SK-N-SH treated with all-trans-retinoic acid at 6 μM for 48 hours (cell line): Measurements from ENCODE around the gene CYBC1.

Experiments used
- ATAC-seq: fragments of 200-7000 bp; cut with Tn5 transposase; 3 replicates; pipeline ENCODE4 v1.9.1; 2020; ENCODE audit warnings: mild to moderate bottlenecking, moderate library complexity
- ARNTL ChIP-seq: fragments of 450-650 bp; formaldehyde crosslinking; IDR thresholded peaks from 2 replicates; pipeline ENCODE4 v1.5.0; 2020; ENCODE audit warnings: low read depth, mild to moderate bottlenecking, moderate library complexity, borderline replicate concordance
- BACH2 ChIP-seq: fragments of 250-450 bp; sonication (Bioruptor Pico); IDR thresholded peaks from 2 replicates; pipeline ENCODE4 v1.9.0; 2021; ENCODE audit warnings: mild to moderate bottlenecking, borderline replicate concordance
- CSDC2 ChIP-seq: fragments of 250-450 bp; sonication (Bioruptor Pico); IDR thresholded peaks from 2 replicates; pipeline ENCODE4 v1.5.0; 2020; ENCODE audit warnings: mild to moderate bottlenecking, moderate library complexity
- CSRNP3 ChIP-seq: fragments of 250-450 bp; sonication (Bioruptor Pico); IDR thresholded peaks from 2 replicates; pipeline ENCODE4 v1.5.1; 2021; ENCODE audit warnings: mild to moderate bottlenecking, moderate library complexity
- ESRRG ChIP-seq: fragments of 250-450 bp; sonication (Bioruptor Pico); IDR thresholded peaks from 2 replicates; pipeline ENCODE4 v1.6.1; 2021; ENCODE audit warnings: mild to moderate bottlenecking
- GLIS3 ChIP-seq: fragments of 250-450 bp; sonication (Bioruptor Pico); IDR thresholded peaks from 2 replicates; pipeline ENCODE4 v1.5.0; 2020; ENCODE audit warnings: mild to moderate bottlenecking, moderate library complexity
- ISL1 ChIP-seq: fragments of 250-450 bp; sonication (Bioruptor Pico); IDR thresholded peaks from 2 replicates; pipeline ENCODE4 v2.1.2; 2022; ENCODE audit warnings: mild to moderate bottlenecking, moderate library complexity
- OSR1 ChIP-seq: fragments of 250-450 bp; sonication (Bioruptor Pico); IDR thresholded peaks from 2 replicates; pipeline ENCODE4 v1.8.0; 2022; ENCODE audit warnings: moderate library complexity, mild to moderate bottlenecking, inconsistent platforms
- PATZ1 ChIP-seq: fragments of 250-450 bp; sonication (Bioruptor Pico); IDR thresholded peaks from 2 replicates; pipeline ENCODE4 v1.8.0; 2020; ENCODE audit warnings: mild to moderate bottlenecking, moderate library complexity, borderline replicate concordance
- PPARA ChIP-seq: fragments of 250-450 bp; sonication (Bioruptor Pico); IDR thresholded peaks from 2 replicates; pipeline ENCODE4 v1.5.0; 2020; ENCODE audit warnings: mild to moderate bottlenecking, borderline replicate concordance
- RARB ChIP-seq: fragments of 250-450 bp; sonication (Bioruptor Pico); IDR thresholded peaks from 2 replicates; pipeline ENCODE4 v1.8.0; 2021; ENCODE audit warnings: mild to moderate bottlenecking, moderate library complexity
- SNAI2 ChIP-seq: fragments of 250-450 bp; sonication (Bioruptor Pico); IDR thresholded peaks from 2 replicates; pipeline ENCODE4 v1.5.0; 2020; ENCODE audit warnings: mild to moderate bottlenecking, moderate library complexity
- TCF4 ChIP-seq: fragments of 250-450 bp; sonication (Bioruptor Pico); IDR thresholded peaks from 2 replicates; pipeline ENCODE4 v1.8.0; 2021; ENCODE audit warnings: mild to moderate bottlenecking, moderate library complexity, borderline replicate concordance
- TOX ChIP-seq: fragments of 250-450 bp; sonication (Bioruptor Pico); IDR thresholded peaks from 2 replicates; pipeline ENCODE4 v1.8.0; 2021; ENCODE audit warnings: mild to moderate bottlenecking, moderate library complexity, borderline replicate concordance
- TSHZ2 ChIP-seq: fragments of 250-450 bp; sonication (Bioruptor Pico); IDR thresholded peaks from 2 replicates; pipeline ENCODE4 v1.5.0; 2020; ENCODE audit warnings: mild to moderate bottlenecking, moderate library complexity
- ZC3H10 ChIP-seq: fragments of 250-450 bp; sonication (Bioruptor Pico); IDR thresholded peaks from 2 replicates; pipeline ENCODE4 v1.5.1; 2021; ENCODE audit warnings: mild to moderate bottlenecking, moderate library complexity
- ZFP3 ChIP-seq: fragments of 250-450 bp; sonication (Bioruptor Pico); IDR thresholded peaks from 2 replicates; pipeline ENCODE4 v1.5.0; 2020; ENCODE audit warnings: mild to moderate bottlenecking, moderate library complexity
- ZFP30 ChIP-seq: fragments of 450-650 bp; formaldehyde crosslinking; IDR thresholded peaks from 2 replicates; pipeline ENCODE4 v1.5.0; 2022; ENCODE audit warnings: mild to moderate bottlenecking, moderate library complexity
- ZNF565 ChIP-seq: fragments of 450-650 bp; formaldehyde crosslinking; conservative IDR thresholded peaks from 2 replicates; pipeline ENCODE4 v1.5.0; 2020; ENCODE audit warnings: low read depth, mild to moderate bottlenecking, moderate library complexity
- ZNF70 ChIP-seq: fragments of 450-650 bp; formaldehyde crosslinking; IDR thresholded peaks from 2 replicates; pipeline ENCODE4 v1.5.0; 2020; ENCODE audit warnings: mild to moderate bottlenecking, moderate library complexity
- ZNF8 ChIP-seq: fragments of 450-650 bp; formaldehyde crosslinking; IDR thresholded peaks from 2 replicates; pipeline ENCODE4 v1.5.0; 2020; ENCODE audit warnings: mild to moderate bottlenecking, moderate library complexity
- TF ChIP-seq, protein P1 (sequence below): fragments of 250-450 bp; sonication (Bioruptor Pico); IDR thresholded peaks from 2 replicates; pipeline ENCODE4 v1.8.0; 2021; ENCODE audit warnings: low read depth, mild to moderate bottlenecking, moderate library complexity, borderline replicate concordance
- TF ChIP-seq, protein P2 (sequence below): fragments of 250-450 bp; sonication (Bioruptor Pico); IDR thresholded peaks from 2 replicates; pipeline ENCODE4 v1.5.1; 2020; ENCODE audit warnings: low read depth, mild to moderate bottlenecking, moderate library complexity

CYBC1 gene

GRCh38 chr17:82396601-82397435 lies 53.7 kb downstream of the CYBC1 start:
- ATAC-seq, result peak; percentile 62
- TF ChIP-seq GLIS3 (CRISPR knock-in tag) (no peak), ISL1 (CRISPR knock-in tag) (no peak), ZNF565 (no peak), OSR1 (CRISPR knock-in tag) (no peak), ZNF70 (CRISPR knock-in tag) (no peak), ZNF8 (CRISPR knock-in tag) (no peak), BACH2 (CRISPR knock-in tag) (no peak), TOX (CRISPR knock-in tag) (no peak), ZFP30 (CRISPR knock-in tag) (no peak), CSRNP3 (CRISPR knock-in tag) (no peak), RARB (no peak), ZC3H10 (no peak), ESRRG (no peak), CSDC2 (CRISPR knock-in tag) (no peak), ZFP3 (no peak), TSHZ2 (no peak), SNAI2 (CRISPR knock-in tag) (no peak)
- TF ChIP-seq, protein P1, sequence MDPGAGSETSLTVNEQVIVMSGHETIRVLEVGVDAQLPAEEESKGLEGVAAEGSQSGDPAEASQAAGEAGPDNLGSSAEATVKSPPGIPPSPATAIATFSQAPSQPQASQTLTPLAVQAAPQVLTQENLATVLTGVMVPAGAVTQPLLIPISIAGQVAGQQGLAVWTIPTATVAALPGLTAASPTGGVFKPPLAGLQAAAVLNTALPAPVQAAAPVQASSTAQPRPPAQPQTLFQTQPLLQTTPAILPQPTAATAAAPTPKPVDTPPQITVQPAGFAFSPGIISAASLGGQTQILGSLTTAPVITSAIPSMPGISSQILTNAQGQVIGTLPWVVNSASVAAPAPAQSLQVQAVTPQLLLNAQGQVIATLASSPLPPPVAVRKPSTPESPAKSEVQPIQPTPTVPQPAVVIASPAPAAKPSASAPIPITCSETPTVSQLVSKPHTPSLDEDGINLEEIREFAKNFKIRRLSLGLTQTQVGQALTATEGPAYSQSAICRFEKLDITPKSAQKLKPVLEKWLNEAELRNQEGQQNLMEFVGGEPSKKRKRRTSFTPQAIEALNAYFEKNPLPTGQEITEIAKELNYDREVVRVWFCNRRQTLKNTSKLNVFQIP (CRISPR knock-in tag), result no peak
- TF ChIP-seq, protein P2, sequence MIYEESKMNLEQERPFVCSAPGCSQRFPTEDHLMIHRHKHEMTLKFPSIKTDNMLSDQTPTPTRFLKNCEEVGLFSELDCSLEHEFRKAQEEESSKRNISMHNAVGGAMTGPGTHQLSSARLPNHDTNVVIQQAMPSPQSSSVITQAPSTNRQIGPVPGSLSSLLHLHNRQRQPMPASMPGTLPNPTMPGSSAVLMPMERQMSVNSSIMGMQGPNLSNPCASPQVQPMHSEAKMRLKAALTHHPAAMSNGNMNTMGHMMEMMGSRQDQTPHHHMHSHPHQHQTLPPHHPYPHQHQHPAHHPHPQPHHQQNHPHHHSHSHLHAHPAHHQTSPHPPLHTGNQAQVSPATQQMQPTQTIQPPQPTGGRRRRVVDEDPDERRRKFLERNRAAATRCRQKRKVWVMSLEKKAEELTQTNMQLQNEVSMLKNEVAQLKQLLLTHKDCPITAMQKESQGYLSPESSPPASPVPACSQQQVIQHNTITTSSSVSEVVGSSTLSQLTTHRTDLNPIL (CRISPR knock-in tag), result no peak

GRCh38 chr17:82394278-82394677 lies 56.3 kb downstream of the CYBC1 start:
- TF ChIP-seq ZC3H10, result no peak
- TF ChIP-seq, protein P2 (CRISPR knock-in tag), result no peak
- TF ChIP-seq CSDC2 (CRISPR knock-in tag), result no peak
- TF ChIP-seq SNAI2 (CRISPR knock-in tag), result no peak
- TF ChIP-seq TCF4 (CRISPR knock-in tag), result no peak
- TF ChIP-seq ZNF8 (CRISPR knock-in tag), result no peak
- no peak for TF ChIP-seq PATZ1 (CRISPR knock-in tag)
- no peak for TF ChIP-seq ZNF70 (CRISPR knock-in tag)
- no peak for TF ChIP-seq PPARA (CRISPR knock-in tag)
- TF ChIP-seq ARNTL (CRISPR knock-in tag), result no peak
- no peak for TF ChIP-seq ESRRG
- TF ChIP-seq CSRNP3 (CRISPR knock-in tag), result no peak
- TF ChIP-seq TOX (CRISPR knock-in tag), result no peak
- no peak for TF ChIP-seq BACH2 (CRISPR knock-in tag)
- no peak for TF ChIP-seq GLIS3 (CRISPR knock-in tag)
- ATAC-seq, result no peak
